ENCODE measurements around the gene HNRNPU. TPM values are rescaled to one million over a fixed set of nuclear protein-coding genes. Genes with fewer than 3 reads are reported as not detected.

HNRNPU gene
- 252 and 378 TPM in 2 replicates for total RNA-seq

GRCh38 chr1:244864253-244865027, at the start of gene HNRNPU:
Gene HNRNPU, minus strand, starts transcription at chr1:244864543. Its CDS starts 236 bp downstream, at chr1:244864307.

GRCh38 chr1:244835276-244836134, 28.8 kb downstream of the HNRNPU start, which contains the start of gene COX20:
Gene COX20, plus strand, starts transcription at chr1:244835658. Its CDS starts 57 bp downstream, at chr1:244835715.

Other genes starting within 250 kb of the HNRNPU start
- 43.7 and 50.1 TPM in 2 replicates for gene DESI2, start 211.4 kb downstream of the HNRNPU start, total RNA-seq
- 22.0 and 24.5 TPM in 2 replicates for gene COX20, start 28.9 kb downstream of the HNRNPU start, total RNA-seq